Measurements from ENCODE around the gene SAP30BP. TPM values are rescaled to one million over a fixed set of nuclear protein-coding genes. Genes with fewer than 3 reads are reported as not detected.
A peak's percentile ranks its signal among the peaks of the same experiment; 100 is the strongest.

Gene SAP30BP
- total RNA-seq, 1 experiment from 2014 or later: 89.7 TPM

DNA sequence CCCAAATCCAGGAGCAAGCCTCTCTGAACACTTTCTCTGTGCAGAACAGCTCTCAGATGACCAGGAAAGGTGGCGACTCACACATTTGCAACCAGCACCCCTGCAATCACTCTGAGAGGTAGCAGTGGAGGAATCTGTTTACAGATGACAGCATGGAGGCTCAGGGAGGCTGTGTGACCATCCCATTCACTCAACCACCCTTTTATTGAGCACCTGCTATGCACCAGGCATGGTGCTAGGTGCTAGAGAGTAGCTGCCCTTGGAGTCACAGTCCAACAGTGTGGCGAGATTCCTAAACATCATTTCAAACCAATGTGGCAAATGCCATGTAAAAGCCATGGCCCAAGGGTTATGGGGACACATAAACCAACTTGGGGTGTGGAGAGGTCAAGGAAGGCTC is 52.6 kb downstream of the SAP30BP start:
- H4K20me1 ChIP-seq (ENCODE audit: control insufficient read depth, insufficient read depth, insufficient read length): no peaks in the 10 kb centered on the region
- WGBS (ENCODE audit: extremely low coverage, insufficient read length, low lambda C conversion rate): no CpG with 5 or more reads among the region's 2 CpGs
- H3K23me2 ChIP-seq (ENCODE audit: insufficient read length, low read depth, low read length, poor library complexity, severe bottlenecking): peaks cover 11% of the 10 kb centered on the region
- H3K23ac ChIP-seq (ENCODE audit: insufficient read length, low read depth, low read length): no peak overlapping the region
- no peak overlapping the region for H3K14ac ChIP-seq (ENCODE audit: insufficient read depth, low read length)
- H2BK5ac ChIP-seq (ENCODE audit: insufficient read length, low read length): no peak overlapping the region
- H3K9me3 ChIP-seq (ENCODE audit: control insufficient read depth, low read depth, low read length): no peaks in the 10 kb centered on the region
- H3K4me1 ChIP-seq (ENCODE audit: insufficient read depth, low read length): no peaks in the 10 kb centered on the region; the same call in 1 of the 2 replicates
- TF ChIP-seq, protein P1, sequence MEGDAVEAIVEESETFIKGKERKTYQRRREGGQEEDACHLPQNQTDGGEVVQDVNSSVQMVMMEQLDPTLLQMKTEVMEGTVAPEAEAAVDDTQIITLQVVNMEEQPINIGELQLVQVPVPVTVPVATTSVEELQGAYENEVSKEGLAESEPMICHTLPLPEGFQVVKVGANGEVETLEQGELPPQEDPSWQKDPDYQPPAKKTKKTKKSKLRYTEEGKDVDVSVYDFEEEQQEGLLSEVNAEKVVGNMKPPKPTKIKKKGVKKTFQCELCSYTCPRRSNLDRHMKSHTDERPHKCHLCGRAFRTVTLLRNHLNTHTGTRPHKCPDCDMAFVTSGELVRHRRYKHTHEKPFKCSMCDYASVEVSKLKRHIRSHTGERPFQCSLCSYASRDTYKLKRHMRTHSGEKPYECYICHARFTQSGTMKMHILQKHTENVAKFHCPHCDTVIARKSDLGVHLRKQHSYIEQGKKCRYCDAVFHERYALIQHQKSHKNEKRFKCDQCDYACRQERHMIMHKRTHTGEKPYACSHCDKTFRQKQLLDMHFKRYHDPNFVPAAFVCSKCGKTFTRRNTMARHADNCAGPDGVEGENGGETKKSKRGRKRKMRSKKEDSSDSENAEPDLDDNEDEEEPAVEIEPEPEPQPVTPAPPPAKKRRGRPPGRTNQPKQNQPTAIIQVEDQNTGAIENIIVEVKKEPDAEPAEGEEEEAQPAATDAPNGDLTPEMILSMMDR (conservative IDR thresholded peaks at IDR 0.05): no peak
- no peak overlapping the region for H4K8ac ChIP-seq (replicated peaks; ENCODE audit: insufficient read length, low read depth, low read length)
- no peaks in the 10 kb centered on the region; a peak in 1 of 7 replicates for H3K36me3 Mint-ChIP-seq (ENCODE audit: insufficient read depth in 1 of 3, low read depth in 3 of 3)
- H3T11ph ChIP-seq (ENCODE audit: low read length): no peak overlapping the region
- no peak overlapping the region for H3K18ac ChIP-seq (ENCODE audit: insufficient read length, low read depth, low read length)
- H3K4me1 Mint-ChIP-seq: peaks cover 4 to 6% of the 10 kb centered on the region in 2 experiments
- no peaks in the 10 kb centered on the region for H3K79me1 ChIP-seq (ENCODE audit: insufficient read depth, low read depth, low read length, poor library complexity, severe bottlenecking)
- no peak overlapping the region for H4K5ac ChIP-seq (ENCODE audit: insufficient read length, low read depth, low read length)
- no peak for DNase-seq
- peak overlapping the region; percentile 62 to 87; a peak in 3 of 5 replicates for H3K4me3 Mint-ChIP-seq
- H3K27me3 Mint-ChIP-seq (ENCODE audit: low read depth): peaks cover 37% of the 10 kb centered on the region
- no peaks in the 10 kb centered on the region for H3K79me2 ChIP-seq (ENCODE audit: insufficient read depth, low read length)
- no peak overlapping the region for H3K4me2 ChIP-seq (ENCODE audit: insufficient read depth, insufficient read length, low read length)
- H2BK20ac ChIP-seq (ENCODE audit: low read depth, low read length, poor library complexity, severe bottlenecking): no peak overlapping the region
- no peak overlapping the region for H3K4ac ChIP-seq (ENCODE audit: low read depth, low read length)
- no peak overlapping the region for H2AFZ ChIP-seq (ENCODE audit: low read length)
- no peak overlapping the region for H2AK5ac ChIP-seq (ENCODE audit: insufficient read length, low read length)
- H4K91ac ChIP-seq (ENCODE audit: insufficient read length, low read depth, low read length): no peak overlapping the region
- no peak overlapping the region for H3K27ac ChIP-seq (ENCODE audit: insufficient read length, low read depth, low read length)
- H3K9ac ChIP-seq (ENCODE audit: extremely low read depth, insufficient read length, low read length): no peak overlapping the region
- no peak overlapping the region for H3K56ac ChIP-seq (ENCODE audit: insufficient read length, low read depth, low read length)
- H3K9me3 Mint-ChIP-seq: no peaks in the 10 kb centered on the region
- H3K27me3 ChIP-seq (ENCODE audit: insufficient read depth, low read length): peaks cover 4% of the 10 kb centered on the region; the same call in 1 of the 2 replicates
- H2BK15ac ChIP-seq (ENCODE audit: low read depth, low read length): no peak overlapping the region
- no peak overlapping the region for H2BK120ac ChIP-seq (ENCODE audit: low read depth, low read length, poor library complexity, severe bottlenecking)
- no peak overlapping the region for H3K27ac Mint-ChIP-seq
- H2BK12ac ChIP-seq (ENCODE audit: insufficient read length, low read depth, low read length): no peak overlapping the region

Measured in H9 (cell line).